HepG2 (cell line): ENCODE data around the gene TDRD10. TPM values are rescaled to one million over a fixed set of nuclear protein-coding genes. Genes with fewer than 3 reads are reported as not detected.

ENCODE experiments used
- ATF1 ChIP-seq: IDR thresholded peaks from 2 replicates; pipeline ENCODE4 v1.6.1; 2016; ENCODE audit warnings: mild to moderate bottlenecking, control low read depth
- NRL ChIP-seq: sonication (generic); formaldehyde crosslinking; IDR thresholded peaks from 2 replicates; pipeline ENCODE4 v1.5.0; 2020; ENCODE audit warnings: missing genetic modification reagents, mild to moderate bottlenecking, moderate library complexity, borderline replicate concordance
- PLRG1 ChIP-seq: fragments of 450-650 bp; conservative IDR thresholded peaks from 2 replicates; pipeline ENCODE4 v1.6.1; 2016
- SOX6 ChIP-seq, 2 experiments: fragments of 450-650 bp in 1 of 2; sonication (generic) in 1 of 2; formaldehyde crosslinking in 1 of 2; IDR thresholded peaks; 2 replicates each; pipeline versions ENCODE4 v1.4.0 to v1.6.1; 2017 to 2020; ENCODE audit warnings: antibody characterized with exemption in 1 of 2, mild to moderate bottlenecking in 1 of 2, missing genetic modification reagents in 1 of 2
- TEAD2 ChIP-seq: sonication (generic); formaldehyde crosslinking; IDR thresholded peaks from 2 replicates; pipeline ENCODE4 v1.9.0; 2021; ENCODE audit warnings: missing genetic modification reagents
- TSC22D2 ChIP-seq: sonication (generic); formaldehyde crosslinking; IDR thresholded peaks from 2 replicates; pipeline ENCODE4 v1.5.1; 2020; ENCODE audit warnings: missing genetic modification reagents, mild to moderate bottlenecking, borderline replicate concordance
- XRCC5 ChIP-seq: fragments of 200-400 bp; formaldehyde crosslinking; optimal IDR thresholded peaks from 2 replicates; pipeline ENCODE3; 2017; ENCODE audit warnings: mild to moderate bottlenecking, low read length
- ZFP36L2 ChIP-seq: sonication (generic); formaldehyde crosslinking; IDR thresholded peaks from 2 replicates; pipeline ENCODE4 v1.4.0; 2020; ENCODE audit warnings: missing genetic modification reagents
- ZIK1 ChIP-seq: sonication (generic); formaldehyde crosslinking; IDR thresholded peaks from 2 replicates; pipeline ENCODE4 v1.5.0; 2020; ENCODE audit warnings: mild to moderate bottlenecking, low read depth, missing genetic modification reagents, borderline replicate concordance
- ZNF138 ChIP-seq: sonication (generic); formaldehyde crosslinking; IDR thresholded peaks from 2 replicates; pipeline ENCODE4 v1.5.0; 2020; ENCODE audit warnings: mild to moderate bottlenecking, low read depth, missing genetic modification reagents
- ZNF335 ChIP-seq: sonication (generic); formaldehyde crosslinking; IDR thresholded peaks from 2 replicates; pipeline ENCODE4 v1.4.0; 2020; ENCODE audit warnings: missing genetic modification reagents
- ZNF451 ChIP-seq: sonication (generic); formaldehyde crosslinking; IDR thresholded peaks from 2 replicates; pipeline ENCODE4 v1.5.0; 2020; ENCODE audit warnings: mild to moderate bottlenecking, missing genetic modification reagents
- ZNF513 ChIP-seq: sonication (generic); formaldehyde crosslinking; conservative IDR thresholded peaks from 2 replicates; pipeline ENCODE4 v1.5.0; 2020; ENCODE audit warnings: missing genetic modification reagents
- ZNF746 ChIP-seq: sonication (generic); formaldehyde crosslinking; IDR thresholded peaks from 2 replicates; pipeline ENCODE4 v1.8.0; 2022; ENCODE audit warnings: mild to moderate bottlenecking, missing genetic modification reagents
- ZNF784 ChIP-seq: sonication (generic); formaldehyde crosslinking; IDR thresholded peaks from 2 replicates; pipeline ENCODE4 v1.5.1; 2020; ENCODE audit warnings: missing genetic modification reagents, mild to moderate bottlenecking, borderline replicate concordance
- ZNF879 ChIP-seq: sonication (generic); formaldehyde crosslinking; IDR thresholded peaks from 2 replicates; pipeline ENCODE4 v1.8.1; 2023; ENCODE audit warnings: missing genetic modification reagents
- ZSCAN22 ChIP-seq: sonication (generic); formaldehyde crosslinking; IDR thresholded peaks from 2 replicates; pipeline ENCODE4 v1.4.0; 2020; ENCODE audit warnings: mild to moderate bottlenecking, missing genetic modification reagents
- polyA plus RNA-seq, 8 experiments: library from polyadenylated mRNA; depleted of rRNA in 3 of 8; stranded (reverse) in 7 of 8; unstranded in 1 of 8; fragments of >200 nt; fragmentation: Illumina TruSeq in 4 of 8; extraction: Trizol in 4 of 8; gene quantifications; 2 replicates each; pipeline versions ENCODE4 v1.2.1 to v1.2.3, GENCODE V29; 2011 to 2016; ENCODE audit warnings: low read depth in 4 of 8, missing spikeins in 1 of 8, mixed read lengths in 1 of 8; ENCODE audit not compliant: insufficient read depth in 1 of 8
- total RNA-seq, 5 experiments: library from RNA; depleted of rRNA; stranded (reverse); fragments of >200 nt; fragmentation: Illumina TruSeq; extraction: Trizol; gene quantifications; 2 replicates each; pipeline ENCODE4 v1.2.3, GENCODE V29; 2016; ENCODE audit warnings: low read depth in 1 of 5
- TF ChIP-seq, protein P1 (sequence below), 2 experiments: sonication (generic) in 1 of 2; formaldehyde crosslinking in 1 of 2; IDR thresholded peaks; 2 replicates each; pipeline versions ENCODE4 v1.6.1 to v1.9.0; 2014 to 2022; ENCODE audit warnings: antibody characterized with exemption in 1 of 2, borderline replicate concordance in 1 of 2, inconsistent platforms in 1 of 2, low read depth in 1 of 2, missing genetic modification reagents in 1 of 2

Gene TDRD10
- total and polyA plus RNA-seq, 2 of the 13 experiments (the other 11 are each of a cell fraction or from before 2014, with no cell fraction given), result not detected

DNA sequence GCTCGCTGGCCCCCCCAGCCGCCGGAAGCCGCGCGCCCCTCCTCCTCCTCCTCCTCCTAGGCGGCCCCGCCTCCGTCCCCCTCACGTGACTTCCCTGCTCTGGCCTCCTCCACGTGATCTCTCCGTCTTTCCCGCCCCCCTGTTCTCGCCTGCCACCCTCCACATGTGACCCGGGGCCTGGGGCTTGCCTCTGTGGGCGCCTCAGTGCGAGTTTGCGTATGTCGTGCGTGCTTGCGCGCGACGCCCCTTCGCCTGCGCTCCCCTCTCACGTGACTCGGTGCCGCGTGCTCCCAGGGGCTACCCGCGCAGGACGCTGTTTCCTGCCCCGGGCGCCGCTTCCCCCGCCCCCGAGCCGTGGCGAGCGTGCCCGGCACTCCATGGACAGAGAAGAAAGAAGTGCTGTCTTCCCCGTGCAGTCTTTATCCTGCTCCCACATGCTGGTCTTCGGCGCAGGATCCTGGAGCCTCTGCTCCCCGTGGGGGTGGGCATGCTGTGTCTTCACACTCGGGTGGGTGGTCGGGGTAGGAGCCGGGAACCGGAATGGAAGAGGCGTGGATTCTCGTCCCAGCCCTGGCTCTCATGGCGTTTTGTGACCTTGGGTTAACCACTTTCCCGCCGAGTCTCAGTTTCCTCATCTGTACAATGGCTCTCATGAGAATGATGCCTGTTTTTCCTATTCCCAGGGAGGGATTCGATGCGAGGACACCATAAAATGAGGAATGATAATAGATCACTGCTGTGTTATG is 56.9 kb downstream of the TDRD10 start (continued):
- peak; percentile 91 for TF ChIP-seq TEAD2 (CRISPR knock-in tag)
- peak; percentile 96; the same call in 1 of the 2 replicates for TF ChIP-seq ZNF879 (CRISPR knock-in tag)
- TF ChIP-seq XRCC5, result peak; percentile 25
- TF ChIP-seq SOX6 (IDR thresholded peaks at IDR 0.05), result no peak
- TF ChIP-seq SOX6 (CRISPR knock-in tag; IDR thresholded peaks at IDR 0.05), result peak; percentile 80
- TF ChIP-seq ZNF746, result peak; percentile 90
- no peak; the same call in 1 of the 2 replicates for TF ChIP-seq ZNF335 (CRISPR knock-in tag)
- no peak for TF ChIP-seq PLRG1
- peak; percentile 97 for TF ChIP-seq ZNF138
- peak; percentile 98 for TF ChIP-seq NRL (CRISPR knock-in tag)
- TF ChIP-seq, protein P1, sequence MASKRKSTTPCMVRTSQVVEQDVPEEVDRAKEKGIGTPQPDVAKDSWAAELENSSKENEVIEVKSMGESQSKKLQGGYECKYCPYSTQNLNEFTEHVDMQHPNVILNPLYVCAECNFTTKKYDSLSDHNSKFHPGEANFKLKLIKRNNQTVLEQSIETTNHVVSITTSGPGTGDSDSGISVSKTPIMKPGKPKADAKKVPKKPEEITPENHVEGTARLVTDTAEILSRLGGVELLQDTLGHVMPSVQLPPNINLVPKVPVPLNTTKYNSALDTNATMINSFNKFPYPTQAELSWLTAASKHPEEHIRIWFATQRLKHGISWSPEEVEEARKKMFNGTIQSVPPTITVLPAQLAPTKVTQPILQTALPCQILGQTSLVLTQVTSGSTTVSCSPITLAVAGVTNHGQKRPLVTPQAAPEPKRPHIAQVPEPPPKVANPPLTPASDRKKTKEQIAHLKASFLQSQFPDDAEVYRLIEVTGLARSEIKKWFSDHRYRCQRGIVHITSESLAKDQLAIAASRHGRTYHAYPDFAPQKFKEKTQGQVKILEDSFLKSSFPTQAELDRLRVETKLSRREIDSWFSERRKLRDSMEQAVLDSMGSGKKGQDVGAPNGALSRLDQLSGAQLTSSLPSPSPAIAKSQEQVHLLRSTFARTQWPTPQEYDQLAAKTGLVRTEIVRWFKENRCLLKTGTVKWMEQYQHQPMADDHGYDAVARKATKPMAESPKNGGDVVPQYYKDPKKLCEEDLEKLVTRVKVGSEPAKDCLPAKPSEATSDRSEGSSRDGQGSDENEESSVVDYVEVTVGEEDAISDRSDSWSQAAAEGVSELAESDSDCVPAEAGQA (IDR thresholded peaks at IDR 0.05; ENCODE audit: low read depth), result peak; percentile 70
- TF ChIP-seq, protein P1 (CRISPR knock-in tag; IDR thresholded peaks at IDR 0.05; ENCODE audit: borderline replicate concordance), result peak; percentile 92
- TF ChIP-seq ZNF784 (CRISPR knock-in tag), result peak; percentile 89
- peak; percentile 100 for TF ChIP-seq ZIK1
- TF ChIP-seq ZNF513 (CRISPR knock-in tag), result no peak
- TF ChIP-seq ZFP36L2 (CRISPR knock-in tag), result peak; percentile 58; the same call in 1 of the 2 replicates
- TF ChIP-seq ZSCAN22 (CRISPR knock-in tag), result peak; percentile 89
- peak; percentile 54; the same call in 1 of the 2 replicates for TF ChIP-seq ATF1
- peak; percentile 81; the same call in 1 of the 2 replicates for TF ChIP-seq TSC22D2 (CRISPR knock-in tag)
- peak; percentile 99 for TF ChIP-seq ZNF451 (CRISPR knock-in tag)
